HG03432 (cell line): ENCODE measurements around the gene LGALS9.
"Not testable (repeated sequence)": the region's sequence is repeated elsewhere in the genome, so short reads cannot be mapped to it uniquely, and the experiment has no call there.

Experiments used
- ATAC-seq: cut with Tn5 transposase; IDR thresholded peaks from one replicate; pipeline ENCODE4 v1.9.1; 2021; ENCODE audit warnings: mild to moderate bottlenecking, moderate library complexity; ENCODE audit not compliant: unreplicated experiment

The LGALS9 gene

GRCh38 chr17:27671591-27671910 lies 40.6 kb downstream of the LGALS9 start:
- no peak for ATAC-seq

- ATAC-seq: not testable (repeated sequence)
Measured at GRCh38 chr17:27671977-27672480, 41.0 kb downstream of the LGALS9 start.

- ATAC-seq: no peak
Measured at GRCh38 chr17:27674335-27674734, 43.3 kb downstream of the LGALS9 start.

- no peak for ATAC-seq
Measured at GRCh38 chr17:27677191-27677590, 46.2 kb downstream of the LGALS9 start.

GRCh38 chr17:27686322-27686721 lies 55.3 kb downstream of the LGALS9 start:
- ATAC-seq: not testable (repeated sequence)

- ATAC-seq: no peak
Measured at GRCh38 chr17:27690882-27691281, 59.9 kb downstream of the LGALS9 start.

GRCh38 chr17:27695254-27695814 lies 64.3 kb downstream of the LGALS9 start:
- ATAC-seq: not testable (repeated sequence)
